HCT116 (cell line): ENCODE data around the gene C6orf132. TPM values are rescaled to one million over a fixed set of nuclear protein-coding genes. Genes with fewer than 3 reads are reported as not detected.

Experiments
- ATAC-seq: fragments of 200-7000 bp; cut with Tn5 transposase; 2 replicates; pipeline ENCODE4 v1.9.1; 2020; ENCODE audit warnings: mild to moderate bottlenecking, moderate library complexity
- BruUV-seq: library from RNA; stranded (reverse); fragments of 400-500 nt; replicated peaks from 2 replicates; lab custom pipeline; 2021; lab: Mats Ljungman, UMichigan
- CTCF ChIA-PET: fragments of 300-600 bp; sonication (Branson Sonifier 250); formaldehyde crosslinking; loops from one replicate; lab custom pipeline; 2021; ENCODE audit warnings: antibody characterized with exemption; lab: Charles Lee
- POLR2A ChIA-PET: fragments of 300-600, 350-600 bp; sonication (Branson Sonifier 250); formaldehyde crosslinking; loops from one replicate; lab custom pipeline; 2021; ENCODE audit warnings: antibody characterized with exemption; lab: Charles Lee
- RAD21 ChIA-PET, 2 experiments: fragments of 300-600 bp; sonication (Branson Sonifier 250); formaldehyde crosslinking; loops; one replicate each; lab custom pipeline; 2023; ENCODE audit warnings: low total read pairs in 2 of 2; ENCODE audit not compliant: uncharacterized antibody in 2 of 2, unreplicated experiment in 2 of 2, low non-redundant PET in 1 of 2; lab: Charles Lee
- DNase-seq: peaks from one replicate; pipeline ENCODE4 v3.0.0-alpha.2; 2010; ENCODE audit warnings: low read depth, low spot score
- H2AFZ ChIP-seq: fragments of 200-600 bp; shearing (Covaris generic), sonication (generic); 2 replicates; pipeline ENCODE4 v1.6.1; 2017; ENCODE audit warnings: low read depth, mixed run types, mixed read lengths, antibody characterized with exemption, low read length; ENCODE audit not compliant: poor library complexity, severe bottlenecking
- H3K27ac ChIP-seq: 2 replicates; pipeline ENCODE4 v1.5.1; 2012; ENCODE audit warnings: low read depth, low read length
- H3K27me3 ChIP-seq: fragments of 200-600 bp; sonication (generic); 2 replicates; pipeline ENCODE4 v1.6.1; 2016; ENCODE audit warnings: mixed run types, low read length, mixed read lengths; ENCODE audit not compliant: insufficient read depth
- H3K36me3 ChIP-seq, 2 experiments: fragments of 200-500 bp in 1 of 2; fragments of 200-600 bp in 1 of 2; sonication (Bioruptor generic) in 1 of 2; sonication (generic) in 1 of 2; 2 replicates each; pipeline versions ENCODE4 v1.5.1 to v1.6.1; 2014 to 2016; ENCODE audit warnings: low read length in 2 of 2, inconsistent platforms in 1 of 2, mixed read lengths in 1 of 2, mixed run types in 1 of 2; ENCODE audit not compliant: insufficient read depth in 2 of 2, control insufficient read depth in 1 of 2
- H3K4me1 ChIP-seq, 2 experiments: fragments of 200-600 bp in 1 of 2; sonication (generic) in 1 of 2; 2 replicates each; pipeline versions ENCODE4 v1.5.1 to v1.6.1; 2012 to 2017; ENCODE audit warnings: low read length in 2 of 2, inconsistent platforms in 1 of 2, mild to moderate bottlenecking in 1 of 2, mixed read lengths in 1 of 2, mixed run types in 1 of 2, moderate library complexity in 1 of 2; ENCODE audit not compliant: insufficient read depth in 2 of 2, control insufficient read depth in 1 of 2
- H3K4me2 ChIP-seq: fragments of 200-600 bp; sonication (generic); 2 replicates; pipeline ENCODE4 v1.6.1; 2017; ENCODE audit warnings: mixed run types, low read length, mixed read lengths
- H3K4me3 ChIP-seq, 2 experiments: fragments of 200-600 bp in 1 of 2; sonication (generic) in 1 of 2; replicated peaks in 1 of 2; 2 replicates each; pipeline ENCODE4 v1.5.1; 2011 to 2016; ENCODE audit warnings: low read length in 2 of 2, control low read depth in 1 of 2, low read depth in 1 of 2, mild to moderate bottlenecking in 1 of 2, mixed read lengths in 1 of 2, mixed run types in 1 of 2
- H3K79me2 ChIP-seq: fragments of 200-600 bp; sonication (generic); 2 replicates; pipeline ENCODE4 v1.6.1; 2017; ENCODE audit warnings: mild to moderate bottlenecking, mixed run types, low read length, moderate library complexity, mixed read lengths; ENCODE audit not compliant: insufficient read depth
- H3K9ac ChIP-seq: fragments of 200-600 bp; sonication (generic); 2 replicates; pipeline ENCODE4 v1.6.1; 2016; ENCODE audit warnings: low read length, mixed read lengths
- H3K9me2 ChIP-seq: fragments of 200-600 bp; sonication (generic), shearing (Covaris generic); 2 replicates; pipeline ENCODE4 v1.6.1; 2017; ENCODE audit warnings: mixed run types, mild to moderate bottlenecking, moderate library complexity; ENCODE audit not compliant: insufficient read depth
- H3K9me3 ChIP-seq, 2 experiments: fragments of 200-500 bp in 1 of 2; fragments of 200-600 bp in 1 of 2; sonication (Bioruptor generic) in 1 of 2; sonication (generic) in 1 of 2; 2 replicates each; pipeline ENCODE4 v1.6.1; 2014 to 2017; ENCODE audit warnings: low read length in 2 of 2, mixed read lengths in 2 of 2, inconsistent platforms in 1 of 2, low read depth in 1 of 2, mild to moderate bottlenecking in 1 of 2, mixed run types in 1 of 2, moderate library complexity in 1 of 2; ENCODE audit not compliant: control insufficient read depth in 1 of 2, insufficient read depth in 1 of 2
- H4K20me1 ChIP-seq: fragments of 200-600 bp; sonication (generic), shearing (Covaris generic); 2 replicates; pipeline ENCODE4 v1.6.1; 2017; ENCODE audit warnings: mixed run types, mild to moderate bottlenecking, moderate library complexity; ENCODE audit not compliant: insufficient read depth
- CBX3 ChIP-seq: IDR thresholded peaks from 2 replicates; pipeline ENCODE4 v1.6.1; 2012; ENCODE audit warnings: low read depth
- EZH2phosphoT487 ChIP-seq: fragments of 200-600 bp; IDR thresholded peaks from 2 replicates; pipeline ENCODE4 v1.6.1; 2018; ENCODE audit warnings: antibody characterized with exemption, borderline replicate concordance
- FOSL1 ChIP-seq: IDR thresholded peaks from 2 replicates; pipeline ENCODE4 v1.6.1; 2012; ENCODE audit warnings: low read depth
- POLR2AphosphoS5 ChIP-seq: IDR thresholded peaks from 2 replicates; pipeline ENCODE4 v1.6.1; 2011; ENCODE audit warnings: mild to moderate bottlenecking, low read depth, low read length, moderate library complexity
- RAD21 ChIP-seq: IDR thresholded peaks from 2 replicates; pipeline ENCODE4 v1.6.1; 2012; ENCODE audit warnings: low read depth, mild to moderate bottlenecking
- SIN3A ChIP-seq: IDR thresholded peaks from 2 replicates; pipeline ENCODE4 v1.6.1; 2012; ENCODE audit warnings: low read depth
- ZFX ChIP-seq: fragments of 450-650 bp; IDR thresholded peaks from 2 replicates; pipeline ENCODE4 v1.6.1; 2017
- ZNF274 ChIP-seq: fragments of 200-500 bp; sonication (Bioruptor generic); IDR thresholded peaks from 2 replicates; pipeline ENCODE4 v1.6.1; 2014; ENCODE audit warnings: mild to moderate bottlenecking, low read depth, low read length, inconsistent platforms
- intact Hi-C: fragments of 100-400 bp; cut with micrococcal nuclease; formaldehyde crosslinking; loops from 2 replicates; pipeline ENCODE4 v1.10.0; 2022
- total RNA-seq: library from RNA; stranded (reverse); gene quantifications from one replicate; pipeline ENCODE4 v1.2.1, GENCODE V29; 2021; ENCODE audit not compliant: unreplicated experiment

C6orf132 gene
- total RNA-seq, 1 experiment from 2014 or later, result 18.9 TPM

DNA sequence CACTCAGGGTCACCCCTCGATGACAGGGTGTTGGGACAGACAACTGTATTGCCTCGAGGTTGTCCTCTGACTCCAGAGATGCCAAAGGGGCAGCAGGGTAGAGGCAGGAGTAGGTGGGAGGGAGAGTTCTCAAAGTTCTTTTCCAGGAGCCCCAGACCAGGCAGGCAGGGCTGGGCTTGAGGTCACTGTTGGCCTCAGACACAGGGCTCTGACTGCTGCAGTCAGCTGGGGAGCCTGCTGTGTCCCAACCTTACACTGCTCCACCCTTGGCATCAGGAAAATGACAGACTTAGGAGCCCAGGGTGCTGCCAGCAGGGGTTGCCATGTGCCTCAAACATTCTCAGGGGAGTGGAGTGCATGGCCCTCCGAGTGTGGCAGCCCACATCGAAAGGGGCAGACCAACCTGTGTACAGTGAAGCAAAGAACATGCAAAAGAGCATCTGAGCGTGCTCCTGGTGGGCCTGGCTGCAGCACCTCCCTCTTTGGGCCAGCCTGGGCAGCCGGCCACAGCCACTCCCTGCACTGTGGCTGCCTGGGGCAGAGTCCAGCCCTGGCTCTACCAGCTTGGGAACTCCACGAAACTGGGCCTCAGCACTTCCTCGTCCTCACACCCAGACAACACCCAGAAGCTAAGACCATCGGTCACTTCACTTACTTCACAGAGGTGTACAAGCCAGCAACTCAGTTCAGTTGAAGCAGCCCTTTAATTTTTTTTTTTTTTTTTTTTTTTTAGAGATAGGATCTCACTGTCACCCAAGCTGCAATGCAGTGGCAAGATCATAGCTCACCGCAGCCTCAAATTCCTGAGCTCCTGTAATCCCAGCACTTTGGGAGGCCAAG lies 24.0 kb downstream of the C6orf132 start:
- peak overlapping the region in 1 of 2 experiments; percentile 27; a peak in 2 of 4 replicates for H3K4me3 ChIP-seq
- H3K9ac ChIP-seq, result peak overlapping the region; percentile 57
- no peaks in the 10 kb centered on the region for H4K20me1 ChIP-seq
- H2AFZ ChIP-seq, result no peak overlapping the region
- CTCF ChIA-PET, result interaction anchor here (0.6 to 1.0 kb wide), 2 partner anchors 112 to 197 kb away, joined by 3 to 4 read pairs; partner anchors contain the start of genes BYSL and MED20
- no TSS peak for BruUV-seq
- RAD21 ChIA-PET, result interaction anchor here (0.7 kb wide), 3 partner anchors 19 to 761 kb away, joined by 3 to 5 read pairs (median 3); partner anchors contain the start of gene RPL7L1 (in 1 of the 2)
- peaks cover 65 to 80% of the 10 kb centered on the region in 2 experiments for H3K4me1 ChIP-seq
- DNase-seq (no peak), ATAC-seq (peak; percentile 67)
- peak overlapping the region; percentile 74 for H3K4me2 ChIP-seq
- H3K36me3 ChIP-seq, result no peaks in the 10 kb centered on the region
- POLR2A ChIA-PET, result interaction anchor here (0.6 kb wide), 1 partner anchor 25 kb away, joined by 3 read pairs; no protein-coding TSS in a partner anchor
- no peaks in the 10 kb centered on the region for H3K9me2 ChIP-seq
- intact Hi-C loops, result loop anchor here (2.0 kb wide), 1 partner anchor 24 kb away; the partner anchor contains the start of gene C6orf132
- H3K79me2 ChIP-seq, result no peaks in the 10 kb centered on the region
- H3K9me3 ChIP-seq, result no peaks in the 10 kb centered on the region
- H3K27ac ChIP-seq, result peak overlapping the region; percentile 60
- no peak for TF ChIP-seq CBX3
- no peaks in the 10 kb centered on the region for H3K27me3 ChIP-seq

GRCh38 chr6:42117843-42118161 lies 24.6 kb downstream of the C6orf132 start:
- no peak for DNase-seq

More at GRCh38 chr6:42117843-42118161, 24.6 kb downstream of the C6orf132 start:
- Histone ChIP-seq H4K20me1 (no peaks in the 10 kb centered on the region), H3K79me2 (no peaks in the 10 kb centered on the region), H3K27me3 (no peaks in the 10 kb centered on the region), H3K4me1 (peaks cover 65 to 80% of the 10 kb centered on the region in 2 experiments), H3K4me2 (peak overlapping the region; percentile 74), H3K27ac (peak overlapping the region; percentile 60), H3K9ac (peak overlapping the region; percentile 57), H3K36me3 (no peaks in the 10 kb centered on the region), H3K9me3 (no peaks in the 10 kb centered on the region), H3K9me2 (no peaks in the 10 kb centered on the region), H2AFZ (no peak overlapping the region), H3K4me3 (0 out of 4 replicates have a peak overlapping the region, but pooled peaks of 1 of the 2 experiments have one; percentile 27)
- ChIA-PET POLR2A (no interaction called here), CTCF (no interaction called here), RAD21 (no interaction called here)
- ATAC-seq, result no peak
- TF ChIP-seq EZH2phosphoT487 (no peak), RAD21 (no peak), POLR2AphosphoS5 (no peak), FOSL1 (no peak), SIN3A (no peak), ZNF274 (no peak), ZFX (no peak)
- intact Hi-C loops, result loop anchor here (2.0 kb wide), 1 partner anchor 25 kb away; the partner anchor contains the start of gene C6orf132
- no TSS peak for BruUV-seq
